Gastrocnemius medialis (tissue), 4 donors: ENCODE results near the gene QSOX2. TPM values are rescaled to one million over a fixed set of nuclear protein-coding genes. Genes with fewer than 3 reads are reported as not detected.

ENCODE experiments used
- ATAC-seq, 2 donors: fragments of 150-250 bp; one replicate each; pipeline ENCODE4 v1.9.1; 2016
- DNase-seq, 2 donors: peaks; one replicate each; pipeline ENCODE4 v3.0.0-alpha.2; 2019
- H3K27ac ChIP-seq, 4 donors: fragments of 200-600 bp; sonication (generic); 1 replicate in 1 of 4; 2 replicates in 3 of 4; pipeline ENCODE4 v1.5.1; 2016 to 2018; ENCODE audit warnings: mild to moderate bottlenecking in 2 of 4, moderate library complexity in 1 of 4
- H3K27me3 ChIP-seq, 3 donors: fragments of 200-600 bp; sonication (generic) in 2 of 3; 1 replicate in 1 of 3; 2 replicates in 2 of 3; pipeline versions ENCODE4 v1.5.1 to v1.6.0; 2016 to 2019; ENCODE audit warnings: mild to moderate bottlenecking in 1 of 3, moderate library complexity in 1 of 3
- H3K36me3 ChIP-seq, 2 donors: fragments of 200-600 bp; sonication (generic) in 1 of 2; one replicate each; pipeline ENCODE4 v1.5.1; 2017 to 2018
- H3K4me1 ChIP-seq, 2 donors: fragments of 200-600 bp; sonication (generic) in 1 of 2; one replicate each; pipeline ENCODE4 v1.5.1; 2016 to 2017; ENCODE audit warnings: mild to moderate bottlenecking in 2 of 2
- H3K4me3 ChIP-seq, 4 donors: fragments of 200-600 bp; sonication (generic) in 3 of 4; 1 replicate in 1 of 4; 2 replicates in 3 of 4; pipeline ENCODE4 v1.5.1; 2016 to 2019; ENCODE audit warnings: mild to moderate bottlenecking in 2 of 4
- H3K9me3 ChIP-seq, 3 donors: fragments of 200-600 bp; sonication (generic) in 2 of 3; 1 replicate in 1 of 3; 2 replicates in 2 of 3; pipeline ENCODE4 v1.5.1; 2016 to 2019
- CTCF ChIP-seq, 5 experiments: fragments of 450-650 bp in 3 of 5; fragments of 200-600 bp in 2 of 5; sonication (generic) in 2 of 5; IDR thresholded peaks in 4 of 5; conservative IDR thresholded peaks in 1 of 5; 1 replicate in 4 of 5; 2 replicates in 1 of 5; pipeline ENCODE4 v1.5.1; 2016 to 2019; ENCODE audit warnings: antibody characterized with exemption in 5 of 5, mild to moderate bottlenecking in 3 of 5, moderate library complexity in 3 of 5
- POLR2A ChIP-seq, 2 donors: fragments of 450-650 bp; IDR thresholded peaks; one replicate each; pipeline ENCODE4 v1.6.1; 2017; ENCODE audit warnings: antibody characterized with exemption in 2 of 2, mild to moderate bottlenecking in 2 of 2, moderate library complexity in 2 of 2
- in situ Hi-C, 4 donors: fragments of 200-750 bp; cut with MboI; loops; one replicate each; pipeline versions ENCODE4 v1.15.0 to v1.8.0; 2017; ENCODE audit warnings: low sequenced_read_pairs in 4 of 4
- intact Hi-C: fragments of 100-400 bp; cut with DNase I; formaldehyde crosslinking; loops from one replicate; pipeline ENCODE4 v1.15.1; 2023; ENCODE audit warnings: low total_unique reads
- total RNA-seq, 4 donors: library from RNA; depleted of rRNA; stranded (reverse); fragments of >200 nt; gene quantifications; one replicate each; pipeline versions ENCODE4 v1.1.0 to v1.2.3, GENCODE V29; 2016

QSOX2 gene
- total RNA-seq, 4 donors from 2014 or later: 3.3 to 5.8 (median 5.2) TPM

GRCh38 chr9:136191960-136192286 lies 53.7 kb downstream of the QSOX2 start:
- no peaks in the 10 kb centered on the region for H3K36me3 ChIP-seq
- no peak overlapping the region for H3K4me3 ChIP-seq
- no peak for ATAC-seq
- no peak overlapping the region for H3K27ac ChIP-seq
- H3K9me3 ChIP-seq: no peaks in the 10 kb centered on the region
- no peak for TF ChIP-seq POLR2A (IDR thresholded peaks at IDR 0.05)
- no peak for TF ChIP-seq CTCF (IDR thresholded peaks at IDR 0.05 in 4 of 5, conservative IDR thresholded peaks at IDR 0.05 in 1 of 5)
- intact Hi-C loops (no loop called here), in situ Hi-C loops (no loop called here)
- peaks cover 63 to 93% (median 89%) of the 10 kb centered on the region in 3 donors for H3K27me3 ChIP-seq
- DNase-seq: no peak
- no peaks in the 10 kb centered on the region for H3K4me1 ChIP-seq

GRCh38 chr9:136191099-136191959 lies 54.3 kb downstream of the QSOX2 start:
- intact Hi-C loops (no loop called here), in situ Hi-C loops (no loop called here)
- DNase-seq (no peak), ATAC-seq (no peak)
- Histone ChIP-seq H3K4me3 (no peak overlapping the region), H3K9me3 (no peaks in the 10 kb centered on the region), H3K4me1 (no peaks in the 10 kb centered on the region), H3K36me3 (no peaks in the 10 kb centered on the region), H3K27ac (no peak overlapping the region), H3K27me3 (peaks cover 62 to 87% (median 87%) of the 10 kb centered on the region in 3 donors)
- TF ChIP-seq CTCF (IDR thresholded peaks at IDR 0.05 in 4 of 5, conservative IDR thresholded peaks at IDR 0.05 in 1 of 5): no peak
- TF ChIP-seq POLR2A (IDR thresholded peaks at IDR 0.05): no peak

GRCh38 chr9:136190656-136191055 lies 55.0 kb downstream of the QSOX2 start:
- Histone ChIP-seq H3K4me1 (no peaks in the 10 kb centered on the region), H3K27me3 (peaks cover 56 to 87% (median 84%) of the 10 kb centered on the region in 3 donors), H3K4me3 (no peak overlapping the region), H3K36me3 (no peaks in the 10 kb centered on the region), H3K9me3 (no peaks in the 10 kb centered on the region), H3K27ac (no peak overlapping the region)
- no peak for DNase-seq
- TF ChIP-seq POLR2A (IDR thresholded peaks at IDR 0.05) (no peak), CTCF (IDR thresholded peaks at IDR 0.05 in 4 of 5, conservative IDR thresholded peaks at IDR 0.05 in 1 of 5) (no peak)
- in situ Hi-C loops (no loop called here), intact Hi-C loops (no loop called here)
- no peak for ATAC-seq

- Histone ChIP-seq H3K9me3 (no peaks in the 10 kb centered on the region), H3K4me1 (no peaks in the 10 kb centered on the region), H3K27ac (no peak overlapping the region), H3K4me3 (no peak overlapping the region), H3K27me3 (peaks cover 59 to 85% (median 84%) of the 10 kb centered on the region in 3 donors), H3K36me3 (no peaks in the 10 kb centered on the region)
- intact Hi-C loops (no loop called here), in situ Hi-C loops (no loop called here)
- DNase-seq (no peak), ATAC-seq (no peak)
- no peak for TF ChIP-seq CTCF (IDR thresholded peaks at IDR 0.05 in 4 of 5, conservative IDR thresholded peaks at IDR 0.05 in 1 of 5)
- TF ChIP-seq POLR2A (IDR thresholded peaks at IDR 0.05): no peak
Observed at GRCh38 chr9:136190237-136190601, 55.4 kb downstream of the QSOX2 start.
